Stomach (tissue), 9 donors: ENCODE data around the gene SRP68. TPM values are rescaled to one million over a fixed set of nuclear protein-coding genes. Genes with fewer than 3 reads are reported as not detected.
"Not testable (repeated sequence)": the region's sequence is repeated elsewhere in the genome, so short reads cannot be mapped to it uniquely, and the experiment has no call there.

Experiments used
- DNase-seq, 2 donors: peaks; one replicate each; pipeline versions ENCODE4 v3.0.0 to v3.0.0-alpha.2; 2013 to 2019
- H3K27ac ChIP-seq, 5 donors: fragments of 200-600 bp in 4 of 5; sonication (generic) in 4 of 5; one replicate each; pipeline ENCODE4 v1.5.1; 2013 to 2019; ENCODE audit warnings: mild to moderate bottlenecking in 1 of 5, moderate library complexity in 1 of 5
- H3K27me3 ChIP-seq, 3 donors: fragments of 200-600 bp; sonication (generic); one replicate each; pipeline ENCODE4 v1.5.1; 2017 to 2019; ENCODE audit warnings: mixed run types in 1 of 3
- H3K36me3 ChIP-seq, 4 donors: fragments of 200-600 bp; sonication (generic); 1 replicate in 3 of 4; 2 replicates in 1 of 4; pipeline ENCODE4 v1.5.1; 2016 to 2019
- H3K4me1 ChIP-seq, 4 donors: fragments of 200-600 bp; sonication (generic); one replicate each; pipeline ENCODE4 v1.5.1; 2016 to 2019
- H3K4me3 ChIP-seq, 4 donors: fragments of 200-600 bp; sonication (generic) in 3 of 4; one replicate each; pipeline ENCODE4 v1.5.1; 2016 to 2019; ENCODE audit warnings: mild to moderate bottlenecking in 1 of 4
- H3K9me3 ChIP-seq, 4 donors: fragments of 200-600 bp; sonication (generic); one replicate each; pipeline ENCODE4 v1.5.1; 2016 to 2019
- EP300 ChIP-seq: sonication (generic); formaldehyde crosslinking; IDR thresholded peaks from one replicate; pipeline ENCODE4 v1.6.1; 2017; ENCODE audit warnings: antibody characterized with exemption
- POLR2A ChIP-seq, 4 donors: fragments of 450-650 bp; IDR thresholded peaks; one replicate each; pipeline ENCODE4 v1.6.1; 2016; ENCODE audit warnings: antibody characterized with exemption in 4 of 4, control low read depth in 2 of 4, mild to moderate bottlenecking in 1 of 4, moderate library complexity in 1 of 4
- POLR2AphosphoS5 ChIP-seq, 3 donors: sonication (generic); formaldehyde crosslinking; IDR thresholded peaks; one replicate each; pipeline ENCODE4 v1.6.1; 2016; ENCODE audit warnings: antibody characterized with exemption in 3 of 3
- whole genome bisulfite sequencing, 5 donors: extraction: QIAGEN DNeasy Blood & Tissue Kit in 3 of 5; methylation state at CpG; one replicate each; pipeline versions ENCODE4 v1.1.5 to v1.1.7; 2013 to 2018; 5-methylcytosine and 5-hydroxymethylcytosine counted together
- intact Hi-C: fragments of 100-400 bp; cut with DNase I; formaldehyde crosslinking; loops from one replicate; pipeline ENCODE4 v1.15.1; 2023; ENCODE audit warnings: low total_unique reads
- polyA plus RNA-seq, 3 donors: library from polyadenylated mRNA; stranded (reverse); fragments of 200-250 nt; gene quantifications; one replicate each; pipeline ENCODE4 v1.2.3, GENCODE V29; 2013
- total RNA-seq, 5 donors: library from RNA; depleted of rRNA; stranded (reverse); fragments of >200 nt; gene quantifications; one replicate each; pipeline versions ENCODE4 v1.1.0 to v1.2.3, GENCODE V29; 2014 to 2016
- TF ChIP-seq, protein P1 (sequence below), 7 experiments: fragments of 450-650 bp in 4 of 7; fragments of 200-600 bp in 3 of 7; sonication (generic) in 3 of 7; IDR thresholded peaks; one replicate each; pipeline ENCODE4 v1.5.1; 2016 to 2019; ENCODE audit warnings: antibody characterized with exemption in 7 of 7, control low read depth in 2 of 7, mild to moderate bottlenecking in 1 of 7
- donor health status: healthy with polysubstance abuse.
- donor health status: Bipolar disorder and iron deficiency.
- donor health status: healthy.

Gene SRP68
- total and polyA plus RNA-seq, 8 donors = 24.6 to 49.8 (median 42.9) TPM

DNA sequence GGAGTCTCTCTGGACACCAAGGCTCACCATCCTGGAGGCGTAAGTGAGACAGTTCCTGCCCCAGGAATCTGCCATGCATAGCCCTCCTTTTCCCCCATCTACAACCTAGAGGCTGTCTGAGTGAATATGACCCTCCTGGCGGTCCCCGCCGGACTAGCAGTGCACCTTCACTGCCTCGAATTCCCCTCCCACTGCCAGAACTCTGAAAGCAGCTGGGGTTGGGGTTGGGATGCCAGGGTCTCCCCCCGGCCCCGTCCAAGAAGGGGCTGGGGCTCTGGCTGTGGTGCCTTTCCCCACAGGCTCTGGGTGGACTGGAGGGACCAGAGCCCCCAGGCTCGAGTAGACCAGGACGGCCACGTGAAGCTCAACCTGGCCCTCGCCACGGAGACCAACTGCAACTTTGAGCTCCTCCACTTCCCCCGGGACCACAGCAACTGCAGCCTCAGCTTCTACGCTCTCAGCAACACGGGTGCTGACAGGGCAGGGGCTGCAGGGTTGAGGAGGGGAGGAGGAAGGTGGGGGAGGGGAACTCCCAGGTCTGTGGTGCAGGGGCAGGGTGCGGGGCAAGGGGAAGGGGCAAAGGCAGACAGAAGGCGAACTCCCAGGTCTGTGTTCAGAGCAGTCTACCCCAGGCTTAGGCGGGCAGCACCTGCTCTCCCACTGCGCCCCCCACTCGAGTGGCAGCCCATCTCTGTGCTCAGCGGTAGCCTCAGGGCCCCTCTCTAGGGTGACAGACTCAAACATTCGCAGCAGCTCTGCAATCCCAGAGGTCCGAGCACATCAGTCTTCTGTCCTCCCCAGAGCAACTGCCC, 7.8 kb upstream of the SRP68 start:
- Histone ChIP-seq H3K9me3 (no peaks in the 10 kb centered on the region), H3K4me3 (no peak overlapping the region), H3K36me3 (peaks cover 30 to 32% (median 31%) of the 10 kb centered on the region in 4 donors), H3K27ac (no peak overlapping the region), H3K4me1 (peaks cover 24 to 44% (median 37%) of the 10 kb centered on the region in 4 donors), H3K27me3 (peaks cover 22 to 56% (median 48%) of the 10 kb centered on the region in 3 donors)
- DNase-seq = peak in 1 of 2 donors; percentile 62
- intact Hi-C loops = no loop called here
- TF ChIP-seq, protein P1, sequence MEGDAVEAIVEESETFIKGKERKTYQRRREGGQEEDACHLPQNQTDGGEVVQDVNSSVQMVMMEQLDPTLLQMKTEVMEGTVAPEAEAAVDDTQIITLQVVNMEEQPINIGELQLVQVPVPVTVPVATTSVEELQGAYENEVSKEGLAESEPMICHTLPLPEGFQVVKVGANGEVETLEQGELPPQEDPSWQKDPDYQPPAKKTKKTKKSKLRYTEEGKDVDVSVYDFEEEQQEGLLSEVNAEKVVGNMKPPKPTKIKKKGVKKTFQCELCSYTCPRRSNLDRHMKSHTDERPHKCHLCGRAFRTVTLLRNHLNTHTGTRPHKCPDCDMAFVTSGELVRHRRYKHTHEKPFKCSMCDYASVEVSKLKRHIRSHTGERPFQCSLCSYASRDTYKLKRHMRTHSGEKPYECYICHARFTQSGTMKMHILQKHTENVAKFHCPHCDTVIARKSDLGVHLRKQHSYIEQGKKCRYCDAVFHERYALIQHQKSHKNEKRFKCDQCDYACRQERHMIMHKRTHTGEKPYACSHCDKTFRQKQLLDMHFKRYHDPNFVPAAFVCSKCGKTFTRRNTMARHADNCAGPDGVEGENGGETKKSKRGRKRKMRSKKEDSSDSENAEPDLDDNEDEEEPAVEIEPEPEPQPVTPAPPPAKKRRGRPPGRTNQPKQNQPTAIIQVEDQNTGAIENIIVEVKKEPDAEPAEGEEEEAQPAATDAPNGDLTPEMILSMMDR (IDR thresholded peaks at IDR 0.05) = no peak
- TF ChIP-seq POLR2AphosphoS5 (IDR thresholded peaks at IDR 0.05) = no peak
- TF ChIP-seq POLR2A (IDR thresholded peaks at IDR 0.05) = no peak
- no peak for TF ChIP-seq EP300
- WGBS, 5 donors = 1 to 8% (median 4%) methylated on average over 12 to 23 of the region's 23 CpGs

DNA sequence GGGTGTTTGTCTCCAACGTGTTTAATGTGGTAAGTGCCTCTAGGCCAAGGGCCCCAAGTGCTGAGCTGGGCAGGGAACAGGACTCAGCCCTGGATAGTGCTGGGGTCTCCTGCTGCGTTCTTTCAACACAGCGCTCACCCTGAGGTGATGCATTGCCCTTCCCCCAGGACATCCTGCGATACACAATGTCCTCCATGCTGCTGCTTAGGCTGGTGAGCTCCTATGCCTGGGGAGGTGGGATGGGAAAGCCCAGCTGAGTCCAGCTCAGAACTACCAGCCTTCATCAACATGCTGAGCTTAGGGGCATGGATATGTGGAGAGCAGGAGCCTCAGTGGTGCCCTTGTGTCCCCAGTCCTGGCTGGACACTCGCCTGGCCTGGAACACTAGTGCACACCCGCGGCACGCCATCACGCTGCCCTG, 7.2 kb upstream of the SRP68 start:
- H3K9me3 ChIP-seq = no peaks in the 10 kb centered on the region
- peaks cover 30 to 50% (median 43%) of the 10 kb centered on the region in 4 donors for H3K4me1 ChIP-seq
- intact Hi-C loops = no loop called here
- peaks cover 23 to 26% (median 25%) of the 10 kb centered on the region in 4 donors for H3K36me3 ChIP-seq
- no peak overlapping the region for H3K4me3 ChIP-seq
- WGBS, 5 donors = 9 to 44% (median 34%) methylated on average over 8 to 9 of the region's 9 CpGs
- no peak overlapping the region for H3K27ac ChIP-seq
- TF ChIP-seq, protein P1 (IDR thresholded peaks at IDR 0.05) = no peak
- TF ChIP-seq POLR2AphosphoS5 (IDR thresholded peaks at IDR 0.05) = peak in 1 of 3 donors; percentile 2
- peaks cover 28 to 62% (median 54%) of the 10 kb centered on the region in 3 donors for H3K27me3 ChIP-seq
- no peak for DNase-seq

DNA sequence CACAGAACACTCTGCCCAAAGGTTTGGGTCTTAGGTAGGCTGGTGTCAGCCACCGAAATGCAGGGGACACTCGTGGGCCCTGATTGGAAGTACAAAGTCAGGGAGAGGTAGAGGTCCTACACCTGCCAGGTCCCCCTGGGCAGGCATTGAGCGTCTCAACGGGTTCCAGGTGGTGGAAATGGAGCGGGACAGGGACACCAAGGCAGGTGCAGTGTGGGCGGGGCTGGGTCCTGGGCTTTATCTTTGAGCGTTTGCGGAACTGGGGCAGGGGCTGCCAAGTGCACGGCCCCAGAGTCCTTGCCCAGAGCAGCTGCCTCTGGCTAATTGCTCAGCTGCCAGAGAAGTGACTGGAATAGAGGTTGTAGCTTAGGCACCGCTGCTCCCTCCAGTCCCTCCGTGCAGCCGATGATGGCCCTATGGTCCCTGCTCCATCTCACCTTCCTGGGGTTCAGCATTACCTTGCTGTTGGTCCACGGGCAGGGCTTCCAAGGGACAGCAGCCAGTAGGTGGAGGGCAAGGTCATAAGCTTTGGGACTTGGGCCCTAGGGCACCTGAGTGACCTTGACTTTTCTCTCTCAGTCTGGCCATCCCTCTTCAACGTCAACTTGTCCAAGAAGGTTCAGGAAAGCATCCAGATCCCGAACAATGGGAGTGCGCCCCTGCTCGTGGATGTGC, 6.7 kb upstream of the SRP68 start, which contains the start of gene ZACN:
ZACN (plus strand) TSS at position 323 of the 675 bp plus-strand sequence; CDS start at position 406, 83 bp downstream.
- Histone ChIP-seq H3K27me3 (peaks cover 34 to 67% (median 60%) of the 10 kb centered on the region in 3 donors), H3K4me3 (no peak within 1 kb of the TSS), H3K36me3 (peaks cover 18 to 20% (median 19%) of the 10 kb centered on the region in 4 donors), H3K27ac (no peak within 1 kb of the TSS), H3K4me1 (peaks cover 34 to 55% (median 49%) of the 10 kb centered on the region in 4 donors), H3K9me3 (no peaks in the 10 kb centered on the region)
- 44 to 56% (median 46%) methylated on average over 17 of the region's 17 CpGs for WGBS, 5 donors
- no peak for DNase-seq
- TF ChIP-seq POLR2A (IDR thresholded peaks at IDR 0.05) (no peak), POLR2AphosphoS5 (IDR thresholded peaks at IDR 0.05) (no peak), EP300 (no peak)
- TF ChIP-seq, protein P1 (IDR thresholded peaks at IDR 0.05) = no peak
- intact Hi-C loops = no loop called here

DNA sequence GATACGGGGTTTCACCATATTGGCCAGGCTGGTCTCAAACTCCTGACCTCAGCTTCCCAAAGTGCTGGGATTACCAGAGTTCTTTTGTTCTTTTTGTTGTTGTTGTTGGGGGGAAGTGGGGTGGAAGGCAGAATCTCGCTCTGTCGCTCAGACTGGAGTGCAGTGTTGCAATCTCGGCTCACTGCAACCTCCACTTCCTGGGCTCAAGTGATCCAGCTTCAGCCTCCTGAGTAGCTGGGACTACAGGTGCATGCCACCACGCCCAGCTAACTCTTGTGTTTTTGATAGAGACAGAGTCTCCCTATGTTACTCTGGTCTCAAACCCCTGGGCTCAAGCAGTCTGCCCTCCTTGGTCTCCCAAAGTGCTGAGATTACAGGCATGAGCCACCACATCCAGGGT, 6.1 kb upstream of the SRP68 start:
- H3K27ac ChIP-seq, intact Hi-C loops, DNase-seq, H3K9me3 ChIP-seq, H3K4me3 ChIP-seq: not testable (repeated sequence)
- WGBS, 5 donors = 51 to 69% (median 52%) methylated on average over 5 of the region's 5 CpGs
- Histone ChIP-seq H3K36me3 (peaks cover 12 to 14% (median 13%) of the 10 kb centered on the region in 4 donors), H3K4me1 (peaks cover 34 to 57% (median 50%) of the 10 kb centered on the region in 4 donors), H3K27me3 (peaks cover 40 to 74% (median 66%) of the 10 kb centered on the region in 3 donors)
